ENCODE measurements around the gene OBSCN. TPM values are rescaled to one million over a fixed set of nuclear protein-coding genes. Genes with fewer than 3 reads are reported as not detected.

The OBSCN gene
- total RNA-seq, 1 donor from 2014 or later = 17.5 TPM

DNA sequence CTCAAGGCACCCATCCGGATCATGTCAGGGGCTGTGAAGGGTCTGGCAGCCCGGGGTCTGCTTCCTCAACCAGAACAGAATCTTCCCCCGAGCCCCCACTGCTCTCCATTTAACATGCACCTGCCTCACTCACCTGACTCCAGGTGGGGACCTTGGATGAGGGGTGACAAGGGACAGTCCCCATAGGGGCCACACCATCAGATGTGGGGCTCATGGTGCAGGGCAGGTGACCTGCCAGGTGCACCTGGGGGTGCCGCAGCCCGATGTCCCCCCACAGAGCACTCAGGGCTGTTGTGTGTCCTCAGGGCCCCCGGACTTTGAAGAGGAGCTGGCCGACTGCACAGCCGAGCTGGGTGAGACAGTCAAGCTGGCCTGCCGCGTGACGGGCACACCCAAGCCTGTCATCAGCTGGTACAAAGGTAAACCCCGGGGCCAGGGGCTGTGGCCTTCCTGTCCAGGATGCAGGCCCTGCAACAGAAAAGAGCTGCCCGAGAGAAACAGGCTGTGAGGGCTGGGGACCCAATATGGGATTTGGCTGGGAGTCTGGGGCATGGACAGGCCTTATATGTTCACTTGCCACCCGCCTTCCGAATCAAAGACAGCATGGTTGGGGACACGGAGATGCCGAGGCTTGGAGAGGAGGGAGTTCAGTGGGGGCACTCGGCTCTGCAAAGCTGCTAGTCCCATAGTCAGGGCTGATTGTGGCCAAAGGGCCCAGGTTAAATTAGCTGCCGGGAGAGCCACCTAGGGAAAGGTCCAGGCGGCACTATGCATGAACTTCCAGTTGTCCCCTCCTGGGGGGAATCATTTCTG is 134.2 kb downstream of the OBSCN start:
- no peaks in the 10 kb centered on the region for H4K20me1 ChIP-seq (ENCODE audit: insufficient read depth, low read length)
- Mint-ChIP-seq H3K9me3 (ENCODE audit: unreplicated experiment) (peaks cover 2% of the 10 kb centered on the region), H3K4me1 (ENCODE audit: low read depth, unreplicated experiment) (no peaks in the 10 kb centered on the region), H3K27me3 (ENCODE audit: low read depth, unreplicated experiment) (peaks cover 8% of the 10 kb centered on the region), H3K36me3 (ENCODE audit: low read depth, unreplicated experiment) (peaks cover 22% of the 10 kb centered on the region), H3K27ac (ENCODE audit: unreplicated experiment) (no peak overlapping the region), H3K4me3 (ENCODE audit: unreplicated experiment) (no peak overlapping the region)
- TF ChIP-seq EZH2 (IDR thresholded peaks at IDR 0.05; ENCODE audit: insufficient read depth, low read length) = no peak
- TF ChIP-seq, protein P1, sequence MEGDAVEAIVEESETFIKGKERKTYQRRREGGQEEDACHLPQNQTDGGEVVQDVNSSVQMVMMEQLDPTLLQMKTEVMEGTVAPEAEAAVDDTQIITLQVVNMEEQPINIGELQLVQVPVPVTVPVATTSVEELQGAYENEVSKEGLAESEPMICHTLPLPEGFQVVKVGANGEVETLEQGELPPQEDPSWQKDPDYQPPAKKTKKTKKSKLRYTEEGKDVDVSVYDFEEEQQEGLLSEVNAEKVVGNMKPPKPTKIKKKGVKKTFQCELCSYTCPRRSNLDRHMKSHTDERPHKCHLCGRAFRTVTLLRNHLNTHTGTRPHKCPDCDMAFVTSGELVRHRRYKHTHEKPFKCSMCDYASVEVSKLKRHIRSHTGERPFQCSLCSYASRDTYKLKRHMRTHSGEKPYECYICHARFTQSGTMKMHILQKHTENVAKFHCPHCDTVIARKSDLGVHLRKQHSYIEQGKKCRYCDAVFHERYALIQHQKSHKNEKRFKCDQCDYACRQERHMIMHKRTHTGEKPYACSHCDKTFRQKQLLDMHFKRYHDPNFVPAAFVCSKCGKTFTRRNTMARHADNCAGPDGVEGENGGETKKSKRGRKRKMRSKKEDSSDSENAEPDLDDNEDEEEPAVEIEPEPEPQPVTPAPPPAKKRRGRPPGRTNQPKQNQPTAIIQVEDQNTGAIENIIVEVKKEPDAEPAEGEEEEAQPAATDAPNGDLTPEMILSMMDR (IDR thresholded peaks at IDR 0.05; ENCODE audit: insufficient read depth, low read depth, low read length) = no peak
- H3K4me1 ChIP-seq (ENCODE audit: insufficient read depth, low read length) = no peaks in the 10 kb centered on the region
- no peaks in the 10 kb centered on the region for H3K36me3 ChIP-seq (ENCODE audit: insufficient read depth, low read length)
- DNase-seq (ENCODE audit: low read depth) = no peak
- H3K9ac ChIP-seq (ENCODE audit: low read length) = no peak overlapping the region
- no peak for FAIRE-seq
- no peak overlapping the region for H2AFZ ChIP-seq (ENCODE audit: low read depth, low read length)
- H3K4me3 ChIP-seq (ENCODE audit: insufficient read depth, low read depth, low read length) = no peak overlapping the region
- H3K4me2 ChIP-seq (ENCODE audit: low read length) = no peak overlapping the region
- H3K79me2 ChIP-seq (ENCODE audit: insufficient read depth, low read length) = no peaks in the 10 kb centered on the region
- no peaks in the 10 kb centered on the region for H3K27me3 ChIP-seq (ENCODE audit: insufficient read depth, low read length)
- H3K27ac ChIP-seq (ENCODE audit: low read depth, low read length) = no peak overlapping the region
- H3K9me3 ChIP-seq (ENCODE audit: insufficient read depth, low read depth, low read length) = peaks cover 19% of the 10 kb centered on the region

GRCh38 chr1:228342627-228343190 is 134.9 kb downstream of the OBSCN start:
- FAIRE-seq (no peak), DNase-seq (ENCODE audit: low read depth) (no peak)
- H4K20me1 ChIP-seq (ENCODE audit: insufficient read depth, low read length) = no peaks in the 10 kb centered on the region
- peaks cover 2% of the 10 kb centered on the region for H3K9me3 Mint-ChIP-seq (ENCODE audit: unreplicated experiment)
- no peaks in the 10 kb centered on the region for H3K79me2 ChIP-seq (ENCODE audit: insufficient read depth, low read length)
- H3K36me3 Mint-ChIP-seq (ENCODE audit: low read depth, unreplicated experiment) = peaks cover 21% of the 10 kb centered on the region
- H2AFZ ChIP-seq (ENCODE audit: low read depth, low read length) = no peak overlapping the region
- no peak overlapping the region for H3K9ac ChIP-seq (ENCODE audit: low read length)
- no peak overlapping the region for H3K27ac ChIP-seq (ENCODE audit: low read depth, low read length)
- no peak overlapping the region for H3K27ac Mint-ChIP-seq (ENCODE audit: unreplicated experiment)
- H3K4me1 ChIP-seq (ENCODE audit: insufficient read depth, low read length) = no peaks in the 10 kb centered on the region
- H3K4me3 Mint-ChIP-seq (ENCODE audit: unreplicated experiment) = no peak overlapping the region
- H3K27me3 Mint-ChIP-seq (ENCODE audit: low read depth, unreplicated experiment) = peaks cover 15% of the 10 kb centered on the region
- TF ChIP-seq, protein P1 (IDR thresholded peaks at IDR 0.05; ENCODE audit: insufficient read depth, low read depth, low read length) = no peak
- no peak for TF ChIP-seq EZH2 (IDR thresholded peaks at IDR 0.05; ENCODE audit: insufficient read depth, low read length)
- H3K4me1 Mint-ChIP-seq (ENCODE audit: low read depth, unreplicated experiment) = no peaks in the 10 kb centered on the region
- H3K9me3 ChIP-seq (ENCODE audit: insufficient read depth, low read depth, low read length) = peaks cover 19% of the 10 kb centered on the region
- H3K36me3 ChIP-seq (ENCODE audit: insufficient read depth, low read length) = no peaks in the 10 kb centered on the region
- H3K4me3 ChIP-seq (ENCODE audit: insufficient read depth, low read depth, low read length) = no peak overlapping the region
- no peaks in the 10 kb centered on the region for H3K27me3 ChIP-seq (ENCODE audit: insufficient read depth, low read length)
- H3K4me2 ChIP-seq (ENCODE audit: low read length) = no peak overlapping the region
